ENCODE results near the gene DCTN1. TPM values are rescaled to one million over a fixed set of nuclear protein-coding genes. Genes with fewer than 3 reads are reported as not detected.

The DCTN1 gene
- total and polyA plus RNA-seq, 9 donors = 56.6 to 129 (median 108) TPM

- no peak for DNase-seq
- no peak overlapping the region for H3K27ac ChIP-seq (ENCODE audit: low read length)
- WGBS (ENCODE audit: insufficient coverage) = 94% methylated on average over 5 of the region's 6 CpGs
These were observed 46.1 kb downstream of the DCTN1 start for GRCh38 chr2:74333896-74334586.

GRCh38 chr2:74333175-74333574 lies 46.9 kb downstream of the DCTN1 start:
- no peaks in the 10 kb centered on the region for H3K4me1 ChIP-seq (ENCODE audit: control insufficient read depth, insufficient read depth, low read length)
- DNase-seq = peak; percentile 24
- no peak overlapping the region for H3K27ac ChIP-seq (ENCODE audit: low read length)
- no peaks in the 10 kb centered on the region for H3K27me3 ChIP-seq (ENCODE audit: control insufficient read depth, insufficient read depth, low read length)
- peaks cover 16% of the 10 kb centered on the region for H3K36me3 ChIP-seq (ENCODE audit: control insufficient read depth, insufficient read depth, low read length)
- WGBS (ENCODE audit: insufficient coverage) = no CpG with 5 or more reads among the region's 3 CpGs
- H3K9me3 ChIP-seq (replicated peaks; ENCODE audit: control insufficient read depth, low read depth, low read length) = no peaks in the 10 kb centered on the region
- H3K4me3 ChIP-seq (ENCODE audit: low read length) = no peak overlapping the region

More at GRCh38 chr2:74333896-74334586, 46.1 kb downstream of the DCTN1 start:
- H3K27me3 ChIP-seq (ENCODE audit: control insufficient read depth, insufficient read depth, low read length) = no peaks in the 10 kb centered on the region
- no peaks in the 10 kb centered on the region for H3K9me3 ChIP-seq (replicated peaks; ENCODE audit: control insufficient read depth, low read depth, low read length)
- H3K4me3 ChIP-seq (ENCODE audit: low read length) = no peak overlapping the region
- H3K36me3 ChIP-seq (ENCODE audit: control insufficient read depth, insufficient read depth, low read length) = peaks cover 16% of the 10 kb centered on the region
- H3K4me1 ChIP-seq (ENCODE audit: control insufficient read depth, insufficient read depth, low read length) = no peaks in the 10 kb centered on the region

- DNase-seq = no peak
- no peaks in the 10 kb centered on the region for H3K4me1 ChIP-seq (ENCODE audit: control insufficient read depth, insufficient read depth, low read length)
- WGBS (ENCODE audit: insufficient coverage) = 100% methylated on average over 2 of the region's 3 CpGs
- H3K9me3 ChIP-seq (replicated peaks; ENCODE audit: control insufficient read depth, low read depth, low read length) = no peaks in the 10 kb centered on the region
- H3K27me3 ChIP-seq (ENCODE audit: control insufficient read depth, insufficient read depth, low read length) = no peaks in the 10 kb centered on the region
- no peak overlapping the region for H3K27ac ChIP-seq (ENCODE audit: low read length)
- no peak overlapping the region for H3K4me3 ChIP-seq (ENCODE audit: low read length)
- peaks cover 16% of the 10 kb centered on the region for H3K36me3 ChIP-seq (ENCODE audit: control insufficient read depth, insufficient read depth, low read length)
These were observed 47.4 kb downstream of the DCTN1 start for GRCh38 chr2:74332550-74333174.

GRCh38 chr2:74328573-74328972 lies 51.5 kb downstream of the DCTN1 start:
- H3K4me1 ChIP-seq (ENCODE audit: control insufficient read depth, insufficient read depth, low read length) = no peaks in the 10 kb centered on the region
- no peaks in the 10 kb centered on the region for H3K27me3 ChIP-seq (ENCODE audit: control insufficient read depth, insufficient read depth, low read length)
- peaks cover 15% of the 10 kb centered on the region for H3K36me3 ChIP-seq (ENCODE audit: control insufficient read depth, insufficient read depth, low read length)
- H3K4me3 ChIP-seq (ENCODE audit: low read length) = no peak overlapping the region
- no peaks in the 10 kb centered on the region for H3K9me3 ChIP-seq (replicated peaks; ENCODE audit: control insufficient read depth, low read depth, low read length)
- WGBS (ENCODE audit: insufficient coverage) = 83% methylated on average over 1 of the region's 2 CpGs
- DNase-seq = no peak
- H3K27ac ChIP-seq (ENCODE audit: low read length) = no peak overlapping the region

- H3K27me3 ChIP-seq (ENCODE audit: control insufficient read depth, insufficient read depth, low read length) = no peaks in the 10 kb centered on the region
- peaks cover 13% of the 10 kb centered on the region for H3K36me3 ChIP-seq (ENCODE audit: control insufficient read depth, insufficient read depth, low read length)
- H3K9me3 ChIP-seq (replicated peaks; ENCODE audit: control insufficient read depth, low read depth, low read length) = no peaks in the 10 kb centered on the region
- DNase-seq = no peak
- no peaks in the 10 kb centered on the region for H3K4me1 ChIP-seq (ENCODE audit: control insufficient read depth, insufficient read depth, low read length)
- H3K4me3 ChIP-seq (ENCODE audit: low read length) = no peak overlapping the region
- H3K27ac ChIP-seq (ENCODE audit: low read length) = no peak overlapping the region
- WGBS (ENCODE audit: insufficient coverage) = 50% methylated on average over 2 of the region's 2 CpGs
These were observed 52.0 kb downstream of the DCTN1 start for GRCh38 chr2:74328074-74328473.

- no CpG with 5 or more reads among the region's 1 CpG for WGBS (ENCODE audit: insufficient coverage)
- no peak for DNase-seq
- H3K36me3 ChIP-seq (ENCODE audit: control insufficient read depth, insufficient read depth, low read length) = peaks cover 8% of the 10 kb centered on the region
These were observed 52.5 kb downstream of the DCTN1 start for GRCh38 chr2:74327627-74328026.

GRCh38 chr2:74327199-74327598 lies 52.9 kb downstream of the DCTN1 start:
- Histone ChIP-seq H3K4me1 (ENCODE audit: control insufficient read depth, insufficient read depth, low read length) (no peaks in the 10 kb centered on the region), H3K27ac (ENCODE audit: low read length) (no peak overlapping the region)

More at GRCh38 chr2:74327627-74328026, 52.5 kb downstream of the DCTN1 start:
- Histone ChIP-seq H3K27me3 (ENCODE audit: control insufficient read depth, insufficient read depth, low read length) (no peaks in the 10 kb centered on the region), H3K4me1 (ENCODE audit: control insufficient read depth, insufficient read depth, low read length) (no peaks in the 10 kb centered on the region), H3K27ac (ENCODE audit: low read length) (no peak overlapping the region), H3K4me3 (ENCODE audit: low read length) (no peak overlapping the region), H3K9me3 (replicated peaks; ENCODE audit: control insufficient read depth, low read depth, low read length) (no peaks in the 10 kb centered on the region)

GRCh38 chr2:74325815-74326214 lies 54.3 kb downstream of the DCTN1 start:
- H3K27ac ChIP-seq (ENCODE audit: low read length) = no peak overlapping the region
- WGBS (ENCODE audit: insufficient coverage) = no CpG with 5 or more reads among the region's 2 CpGs
- peaks cover 4% of the 10 kb centered on the region for H3K36me3 ChIP-seq (ENCODE audit: control insufficient read depth, insufficient read depth, low read length)
- H3K27me3 ChIP-seq (ENCODE audit: control insufficient read depth, insufficient read depth, low read length) = no peaks in the 10 kb centered on the region
- H3K4me3 ChIP-seq (ENCODE audit: low read length) = no peak overlapping the region
- no peaks in the 10 kb centered on the region for H3K9me3 ChIP-seq (replicated peaks; ENCODE audit: control insufficient read depth, low read depth, low read length)
- no peak for DNase-seq
- H3K4me1 ChIP-seq (ENCODE audit: control insufficient read depth, insufficient read depth, low read length) = no peaks in the 10 kb centered on the region

More at GRCh38 chr2:74327199-74327598, 52.9 kb downstream of the DCTN1 start:
- Histone ChIP-seq H3K27me3 (ENCODE audit: control insufficient read depth, insufficient read depth, low read length) (no peaks in the 10 kb centered on the region), H3K9me3 (replicated peaks; ENCODE audit: control insufficient read depth, low read depth, low read length) (no peaks in the 10 kb centered on the region), H3K36me3 (ENCODE audit: control insufficient read depth, insufficient read depth, low read length) (peaks cover 6% of the 10 kb centered on the region), H3K4me3 (ENCODE audit: low read length) (no peak overlapping the region)
- no CpG with 5 or more reads among the region's 5 CpGs for WGBS (ENCODE audit: insufficient coverage)
- DNase-seq = no peak

GRCh38 chr2:74321737-74322136 lies 58.4 kb downstream of the DCTN1 start:
- Histone ChIP-seq H3K4me1 (ENCODE audit: control insufficient read depth, insufficient read depth, low read length) (no peaks in the 10 kb centered on the region), H3K36me3 (ENCODE audit: control insufficient read depth, insufficient read depth, low read length) (no peaks in the 10 kb centered on the region), H3K27ac (ENCODE audit: low read length) (no peak overlapping the region), H3K4me3 (ENCODE audit: low read length) (no peak overlapping the region), H3K27me3 (ENCODE audit: control insufficient read depth, insufficient read depth, low read length) (no peaks in the 10 kb centered on the region), H3K9me3 (replicated peaks; ENCODE audit: control insufficient read depth, low read depth, low read length) (no peaks in the 10 kb centered on the region)
- WGBS (ENCODE audit: insufficient coverage) = 93% methylated on average over 2 of the region's 2 CpGs
- no peak for DNase-seq

- Histone ChIP-seq H3K36me3 (ENCODE audit: control insufficient read depth, insufficient read depth, low read length) (peaks cover 5% of the 10 kb centered on the region), H3K4me3 (ENCODE audit: low read length) (no peak overlapping the region)
- no peak for DNase-seq
These were observed 62.4 kb downstream of the DCTN1 start for GRCh38 chr2:74317701-74318100.

More at GRCh38 chr2:74317701-74318100, 62.4 kb downstream of the DCTN1 start:
- no peaks in the 10 kb centered on the region for H3K4me1 ChIP-seq (ENCODE audit: control insufficient read depth, insufficient read depth, low read length)
- no peaks in the 10 kb centered on the region for H3K9me3 ChIP-seq (replicated peaks; ENCODE audit: control insufficient read depth, low read depth, low read length)
- H3K27me3 ChIP-seq (ENCODE audit: control insufficient read depth, insufficient read depth, low read length) = no peaks in the 10 kb centered on the region
- H3K27ac ChIP-seq (ENCODE audit: low read length) = no peak overlapping the region
